ENCODE results near the gene SEC16A. TPM values are rescaled to one million over a fixed set of nuclear protein-coding genes. Genes with fewer than 3 reads are reported as not detected.

The SEC16A gene, protein sequence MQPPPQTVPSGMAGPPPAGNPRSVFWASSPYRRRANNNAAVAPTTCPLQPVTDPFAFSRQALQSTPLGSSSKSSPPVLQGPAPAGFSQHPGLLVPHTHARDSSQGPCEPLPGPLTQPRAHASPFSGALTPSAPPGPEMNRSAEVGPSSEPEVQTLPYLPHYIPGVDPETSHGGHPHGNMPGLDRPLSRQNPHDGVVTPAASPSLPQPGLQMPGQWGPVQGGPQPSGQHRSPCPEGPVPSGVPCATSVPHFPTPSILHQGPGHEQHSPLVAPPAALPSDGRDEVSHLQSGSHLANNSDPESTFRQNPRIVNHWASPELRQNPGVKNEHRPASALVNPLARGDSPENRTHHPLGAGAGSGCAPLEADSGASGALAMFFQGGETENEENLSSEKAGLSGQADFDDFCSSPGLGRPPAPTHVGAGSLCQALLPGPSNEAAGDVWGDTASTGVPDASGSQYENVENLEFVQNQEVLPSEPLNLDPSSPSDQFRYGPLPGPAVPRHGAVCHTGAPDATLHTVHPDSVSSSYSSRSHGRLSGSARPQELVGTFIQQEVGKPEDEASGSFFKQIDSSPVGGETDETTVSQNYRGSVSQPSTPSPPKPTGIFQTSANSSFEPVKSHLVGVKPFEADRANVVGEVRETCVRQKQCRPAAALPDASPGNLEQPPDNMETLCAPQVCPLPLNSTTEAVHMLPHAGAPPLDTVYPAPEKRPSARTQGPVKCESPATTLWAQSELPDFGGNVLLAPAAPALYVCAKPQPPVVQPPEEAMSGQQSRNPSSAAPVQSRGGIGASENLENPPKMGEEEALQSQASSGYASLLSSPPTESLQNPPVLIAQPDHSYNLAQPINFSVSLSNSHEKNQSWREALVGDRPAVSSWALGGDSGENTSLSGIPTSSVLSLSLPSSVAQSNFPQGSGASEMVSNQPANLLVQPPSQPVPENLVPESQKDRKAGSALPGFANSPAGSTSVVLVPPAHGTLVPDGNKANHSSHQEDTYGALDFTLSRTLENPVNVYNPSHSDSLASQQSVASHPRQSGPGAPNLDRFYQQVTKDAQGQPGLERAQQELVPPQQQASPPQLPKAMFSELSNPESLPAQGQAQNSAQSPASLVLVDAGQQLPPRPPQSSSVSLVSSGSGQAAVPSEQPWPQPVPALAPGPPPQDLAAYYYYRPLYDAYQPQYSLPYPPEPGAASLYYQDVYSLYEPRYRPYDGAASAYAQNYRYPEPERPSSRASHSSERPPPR (N-terminal part only)
- 14.9 and 15.4 TPM in 2 replicates for total RNA-seq (2014; rRNA removed; shearing (Covaris generic))

DNA sequence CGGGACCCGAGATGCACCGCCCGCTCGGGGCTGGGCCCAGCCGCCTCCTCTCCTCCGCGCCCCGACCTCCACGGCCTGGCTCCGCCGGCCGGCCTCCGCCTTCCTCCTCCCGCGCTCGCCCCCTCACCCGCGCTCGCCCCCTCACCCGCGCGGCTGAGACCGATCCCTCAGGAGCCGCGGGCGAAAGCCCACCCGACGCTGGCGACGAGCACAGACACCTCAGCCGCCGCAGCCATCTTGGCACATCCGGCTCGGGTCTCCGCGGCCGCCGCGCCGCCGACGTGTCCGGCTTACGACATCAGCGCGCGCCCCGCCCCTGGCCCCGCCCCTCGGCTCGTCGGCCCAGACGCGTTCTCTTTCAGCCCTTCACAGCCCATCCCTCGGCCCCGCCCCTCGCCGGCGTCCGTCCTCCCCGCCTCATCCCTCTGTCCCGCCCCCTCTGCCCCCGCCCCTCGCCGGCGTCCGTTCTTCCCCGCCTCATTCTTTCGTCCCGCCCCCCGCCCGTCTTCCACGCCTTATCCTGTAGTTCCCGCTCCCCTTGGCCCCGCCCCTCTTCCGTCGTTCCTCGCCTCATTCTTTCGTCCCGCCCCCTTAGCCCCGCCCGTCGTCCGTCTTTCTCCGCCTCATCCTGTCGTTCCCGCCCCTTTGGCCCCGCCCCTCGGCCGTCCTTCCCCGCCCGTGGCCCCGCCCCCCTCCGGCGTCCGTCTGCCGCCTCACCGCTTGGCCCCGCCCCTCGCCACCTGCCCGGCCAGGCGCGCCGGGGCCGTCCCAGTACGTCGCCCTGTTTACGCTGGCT, at the start of gene SEC16A:
TSS of gene SEC16A (minus strand) at position 248 of the 796 bp plus-strand sequence. CDS start 5,425 bp downstream, outside the sequence.
- Histone ChIP-seq H3K9me3 (replicated peaks) (no peaks in the 10 kb centered on the region), H3K27ac (peak within 1 kb of the TSS; percentile 93), H3K27me3 (replicated peaks) (no peaks in the 10 kb centered on the region), H3K36me3 (peaks cover 16% of the 10 kb centered on the region), H3K4me3 (peak within 1 kb of the TSS; percentile 94), H3K4me1 (replicated peaks) (peaks cover 18% of the 10 kb centered on the region)
- DNase-seq (ENCODE audit: low read depth in 1 of 2, low spot score in 2 of 2) = peak; percentile 83 to 99

GRCh38 chr9:136531904-136532798, 49.3 kb upstream of the SEC16A start:
- Histone ChIP-seq H3K27me3 (replicated peaks) (no peaks in the 10 kb centered on the region), H3K27ac (no peak overlapping the region), H3K4me3 (no peak overlapping the region), H3K36me3 (no peaks in the 10 kb centered on the region), H3K9me3 (replicated peaks) (no peaks in the 10 kb centered on the region), H3K4me1 (replicated peaks) (no peaks in the 10 kb centered on the region)
- DNase-seq (ENCODE audit: low read depth in 1 of 2, low spot score in 2 of 2) = no peak

DNA sequence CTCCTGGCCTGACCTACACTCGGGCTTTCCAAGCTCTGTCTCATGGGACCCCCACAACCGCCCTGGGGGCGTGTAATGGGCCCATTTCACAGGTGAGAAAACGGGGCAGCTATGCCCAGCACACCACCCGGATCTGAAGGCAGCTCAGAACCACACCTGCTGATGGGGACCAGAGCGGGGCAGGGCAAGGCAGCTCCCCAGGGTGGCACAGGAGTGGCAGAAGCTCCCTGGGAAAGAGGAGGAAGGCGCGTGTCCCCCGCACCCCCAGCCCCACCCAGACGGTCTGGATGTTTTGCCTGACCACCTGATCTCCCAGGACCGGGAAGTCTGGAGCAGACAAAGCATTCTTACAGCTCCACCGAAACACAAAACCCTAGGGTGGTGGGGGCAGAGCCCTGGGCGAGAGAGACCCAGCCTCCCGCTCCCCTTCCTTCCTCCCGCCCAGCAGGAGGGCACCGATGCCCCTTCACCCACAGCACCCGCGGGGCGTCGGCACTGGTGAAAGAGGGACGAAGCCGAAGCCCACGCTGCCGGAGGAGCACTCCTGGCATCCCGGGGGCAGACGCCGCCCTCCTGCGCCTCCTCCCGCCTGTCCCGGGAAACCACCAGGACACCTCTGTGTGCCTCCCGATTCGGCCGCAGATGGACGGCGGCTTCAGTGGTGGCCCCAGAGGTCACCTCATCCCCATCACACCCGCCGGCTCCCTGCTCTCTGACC, 48.5 kb upstream of the SEC16A start:
- H3K4me3 ChIP-seq = no peak overlapping the region
- no peak for DNase-seq (ENCODE audit: low read depth in 1 of 2, low spot score in 2 of 2)
- H3K36me3 ChIP-seq = no peaks in the 10 kb centered on the region
- H3K4me1 ChIP-seq (replicated peaks) = no peaks in the 10 kb centered on the region
- H3K9me3 ChIP-seq (replicated peaks) = no peaks in the 10 kb centered on the region
- H3K27ac ChIP-seq = no peak overlapping the region
- H3K27me3 ChIP-seq (replicated peaks) = no peaks in the 10 kb centered on the region

- DNase-seq (ENCODE audit: low read depth in 1 of 2, low spot score in 2 of 2) = no peak
- H3K27me3 ChIP-seq (replicated peaks) = no peaks in the 10 kb centered on the region
- no peaks in the 10 kb centered on the region for H3K9me3 ChIP-seq (replicated peaks)
- no peaks in the 10 kb centered on the region for H3K36me3 ChIP-seq
- H3K4me1 ChIP-seq (replicated peaks) = no peaks in the 10 kb centered on the region
- H3K4me3 ChIP-seq = no peak overlapping the region
- H3K27ac ChIP-seq = no peak overlapping the region
These were observed 47.7 kb upstream of the SEC16A start for GRCh38 chr9:136530461-136531089.

DNA sequence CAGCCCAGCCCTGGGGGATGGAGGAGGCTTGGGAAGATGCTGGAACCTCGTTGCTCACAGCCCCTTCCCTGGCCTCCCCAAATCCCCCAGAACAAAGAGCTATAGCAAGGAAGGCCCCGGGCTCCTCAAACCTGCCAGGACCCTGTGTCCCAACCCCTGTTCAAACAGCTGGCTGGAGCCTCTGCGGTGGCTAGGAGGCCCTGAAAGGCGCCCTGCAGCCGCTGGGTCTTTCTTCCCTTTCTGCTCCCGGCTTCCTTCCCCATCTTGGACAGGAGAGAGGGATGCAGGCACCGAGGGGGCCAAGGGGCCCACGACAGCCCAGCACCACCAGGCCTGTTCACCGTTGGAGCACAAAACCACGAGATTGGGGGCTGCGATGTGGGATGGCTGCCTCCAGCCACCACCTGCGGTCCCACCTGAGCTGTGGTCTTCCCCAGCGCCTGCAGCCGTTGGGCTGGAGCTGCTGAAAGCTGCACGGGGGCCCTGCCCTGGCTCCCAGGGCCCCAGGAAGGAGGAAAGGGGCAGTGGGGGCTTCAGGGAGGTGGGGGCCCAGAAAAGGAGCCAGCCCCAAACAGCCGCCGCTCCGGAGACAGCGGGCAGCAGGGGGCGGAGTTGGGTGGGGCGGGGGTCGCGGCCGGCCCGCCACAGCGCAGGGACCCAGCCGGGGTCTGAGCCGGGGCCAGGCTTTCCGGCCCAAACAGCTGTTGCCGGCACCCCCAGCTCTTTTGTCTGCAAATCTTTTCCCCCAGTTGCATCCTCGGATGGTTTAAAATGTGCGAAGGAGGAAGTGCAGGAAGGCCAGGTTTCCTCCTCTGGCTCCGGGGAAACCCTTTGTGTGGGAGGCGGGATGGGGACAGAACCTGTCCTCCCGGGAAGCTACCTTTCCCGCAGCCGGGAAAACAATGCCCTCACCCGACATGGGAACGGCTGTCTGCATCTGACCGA, 46.9 kb upstream of the SEC16A start:
- H3K36me3 ChIP-seq = no peaks in the 10 kb centered on the region
- H3K4me3 ChIP-seq = no peak overlapping the region
- no peak for DNase-seq (ENCODE audit: low read depth in 1 of 2, low spot score in 2 of 2)
- H3K4me1 ChIP-seq (replicated peaks) = no peaks in the 10 kb centered on the region
- no peaks in the 10 kb centered on the region for H3K9me3 ChIP-seq (replicated peaks)
- H3K27ac ChIP-seq = no peak overlapping the region
- H3K27me3 ChIP-seq (replicated peaks) = no peaks in the 10 kb centered on the region

DNA sequence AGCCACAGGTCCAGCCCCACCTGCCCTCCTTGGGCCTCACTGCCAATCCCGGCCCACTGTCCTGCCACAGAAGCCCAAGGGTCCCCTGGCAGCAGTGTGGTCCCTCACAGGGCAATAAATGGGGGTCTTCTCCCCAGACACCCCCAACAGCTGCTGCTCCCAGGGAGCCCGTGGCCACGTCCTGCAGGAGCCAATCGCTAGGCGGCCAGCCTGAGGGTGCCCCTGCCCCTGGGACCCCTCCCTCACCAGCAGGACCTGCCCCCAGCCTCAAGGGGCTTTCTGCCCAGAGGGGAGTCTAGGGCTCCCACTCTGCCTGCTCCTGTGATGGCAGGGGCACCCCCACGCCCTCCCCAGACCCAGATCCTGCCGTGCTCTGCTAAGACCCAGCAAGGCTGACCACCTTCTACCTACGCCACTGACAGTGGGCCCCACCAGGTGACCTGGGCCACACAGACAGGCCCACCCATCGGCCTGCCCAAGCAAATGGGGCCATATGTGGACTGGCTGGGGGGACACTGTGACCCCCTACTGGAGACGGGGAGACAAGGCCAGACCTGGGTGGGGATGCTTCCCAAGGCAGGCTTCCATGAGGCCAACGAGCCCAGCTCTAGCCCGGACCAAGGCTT, 46.0 kb upstream of the SEC16A start:
- H3K27me3 ChIP-seq (replicated peaks) = no peaks in the 10 kb centered on the region
- H3K4me1 ChIP-seq (replicated peaks) = no peaks in the 10 kb centered on the region
- no peak for DNase-seq (ENCODE audit: low read depth in 1 of 2, low spot score in 2 of 2)

DNA sequence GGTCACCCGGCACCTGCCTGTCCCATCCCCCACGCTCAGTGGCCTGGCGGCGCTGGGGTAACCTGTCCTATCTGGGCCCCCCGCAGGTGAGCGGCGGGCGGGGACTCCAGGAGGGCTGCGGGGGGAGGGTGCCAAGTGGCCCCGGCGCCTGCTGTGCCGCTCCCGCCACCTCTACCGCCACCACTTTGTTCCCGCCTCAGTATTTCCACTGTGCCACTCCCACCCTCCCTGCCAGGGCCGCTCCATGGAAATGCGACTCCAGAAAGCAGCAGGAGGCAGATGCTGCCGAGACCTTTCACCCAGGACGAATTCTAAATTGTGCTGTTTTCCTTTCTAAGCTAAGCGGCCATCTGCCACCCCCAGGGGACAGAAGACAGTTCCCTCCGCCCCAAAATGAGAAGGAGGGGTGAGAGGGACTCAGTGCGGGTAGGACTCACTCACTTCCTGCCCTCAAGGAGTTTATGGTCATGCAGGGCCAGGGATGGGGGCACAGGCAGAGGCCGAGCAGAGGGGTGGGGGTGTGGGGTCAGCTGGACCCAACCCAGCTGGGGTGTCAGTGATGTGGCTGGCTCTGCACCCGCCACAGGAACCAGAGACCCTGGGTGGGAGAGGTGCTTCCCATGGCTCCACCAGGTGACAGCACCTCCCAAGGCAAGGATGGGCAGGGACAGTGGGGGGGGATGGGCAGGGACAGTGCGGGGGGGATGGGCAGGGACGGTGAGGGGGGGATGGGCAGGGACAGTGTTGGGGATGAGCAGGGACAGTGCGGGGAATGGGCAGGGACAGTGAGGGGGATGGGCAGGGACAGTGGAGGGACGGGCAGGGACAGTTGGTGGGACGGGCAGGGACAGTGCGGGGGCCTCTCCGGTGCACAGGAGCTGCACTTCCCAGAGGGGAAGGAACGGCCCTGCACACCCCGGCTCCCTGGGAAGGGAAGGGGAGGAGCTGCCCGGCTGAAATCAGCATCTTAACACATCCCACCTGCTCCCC, 45.2 kb upstream of the SEC16A start:
- Histone ChIP-seq H3K27me3 (replicated peaks) (no peaks in the 10 kb centered on the region), H3K4me1 (replicated peaks) (no peaks in the 10 kb centered on the region), H3K27ac (no peak overlapping the region), H3K4me3 (no peak overlapping the region), H3K9me3 (replicated peaks) (no peaks in the 10 kb centered on the region), H3K36me3 (no peaks in the 10 kb centered on the region)
- DNase-seq (ENCODE audit: low read depth in 1 of 2, low spot score in 2 of 2) = no peak

More for the DNA sequence above, 46.0 kb upstream of the SEC16A start:
- no peaks in the 10 kb centered on the region for H3K9me3 ChIP-seq (replicated peaks)
- no peak overlapping the region for H3K27ac ChIP-seq
- no peaks in the 10 kb centered on the region for H3K36me3 ChIP-seq
- H3K4me3 ChIP-seq = no peak overlapping the region

GRCh38 chr9:136527131-136527530, 44.3 kb upstream of the SEC16A start:
- no peaks in the 10 kb centered on the region for H3K27me3 ChIP-seq (replicated peaks)
- H3K9me3 ChIP-seq (replicated peaks) = no peaks in the 10 kb centered on the region
- no peak overlapping the region for H3K4me3 ChIP-seq
- H3K4me1 ChIP-seq (replicated peaks) = no peaks in the 10 kb centered on the region
- H3K36me3 ChIP-seq = no peaks in the 10 kb centered on the region
- H3K27ac ChIP-seq = no peak overlapping the region
- DNase-seq (ENCODE audit: low read depth in 1 of 2, low spot score in 2 of 2) = no peak

DNA sequence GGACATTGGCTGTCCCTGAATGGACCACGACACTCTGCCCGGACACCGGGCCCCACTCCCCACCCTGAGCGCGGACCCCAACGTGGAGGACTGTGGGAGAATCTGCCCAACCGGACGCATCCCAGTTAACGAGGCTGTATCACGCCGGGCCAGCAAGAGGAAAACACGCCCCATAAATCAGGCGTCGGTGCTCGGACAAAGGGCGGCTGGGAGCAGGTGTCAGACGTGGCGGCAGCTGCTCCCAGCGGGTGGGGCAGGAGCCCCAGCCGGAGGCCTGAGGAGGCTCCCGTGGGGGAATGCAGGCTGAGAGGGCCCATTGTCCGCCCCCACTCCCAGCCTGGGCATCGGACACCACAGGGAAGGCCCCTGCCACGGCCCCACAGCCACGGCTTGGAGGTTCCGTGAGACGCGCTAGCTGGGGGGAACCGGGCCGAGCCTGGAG, 43.8 kb upstream of the SEC16A start:
- no peak overlapping the region for H3K27ac ChIP-seq
- H3K4me3 ChIP-seq = no peak overlapping the region
- H3K9me3 ChIP-seq (replicated peaks) = no peaks in the 10 kb centered on the region
- H3K4me1 ChIP-seq (replicated peaks) = no peaks in the 10 kb centered on the region
- H3K36me3 ChIP-seq = no peaks in the 10 kb centered on the region
- DNase-seq (ENCODE audit: low read depth in 1 of 2, low spot score in 2 of 2) = no peak
- H3K27me3 ChIP-seq (replicated peaks) = no peaks in the 10 kb centered on the region
